GM23248 (cell line): ENCODE data around the gene NFATC2. TPM values are rescaled to one million over a fixed set of nuclear protein-coding genes. Genes with fewer than 3 reads are reported as not detected.
"Not testable (repeated sequence)": the region's sequence is repeated elsewhere in the genome, so short reads cannot be mapped to it uniquely, and the experiment has no call there.

Experiments
- DNase-seq: peaks from one replicate; pipeline ENCODE4 v3.0.0-alpha.2; 2015
- H2AFZ ChIP-seq: fragments of 200-600 bp; sonication (generic); 2 replicates; pipeline ENCODE4 v1.6.1; 2016; ENCODE audit warnings: antibody characterized with exemption
- H3F3A ChIP-seq: fragments of 200-600 bp; sonication (generic); 2 replicates; pipeline ENCODE4 v1.6.1; 2016; ENCODE audit warnings: mild to moderate bottlenecking, antibody characterized with exemption, mixed run types; ENCODE audit not compliant: insufficient read depth
- H3K27ac ChIP-seq: fragments of 200-600 bp; sonication (generic); 2 replicates; pipeline ENCODE4 v1.5.1; 2016; ENCODE audit warnings: mild to moderate bottlenecking
- H3K27me3 ChIP-seq: fragments of 200-600 bp; sonication (generic); replicated peaks from 2 replicates; pipeline ENCODE4 v1.6.1; 2016; ENCODE audit warnings: mild to moderate bottlenecking; ENCODE audit not compliant: insufficient read depth
- H3K36me3 ChIP-seq: fragments of 200-600 bp; sonication (generic); 2 replicates; pipeline ENCODE4 v1.6.1; 2016; ENCODE audit warnings: low read depth, mild to moderate bottlenecking
- H3K4me1 ChIP-seq: fragments of 200-600 bp; sonication (generic); 2 replicates; pipeline ENCODE4 v1.6.1; 2016; ENCODE audit warnings: mild to moderate bottlenecking; ENCODE audit not compliant: insufficient read depth
- H3K4me2 ChIP-seq: fragments of 200-600 bp; sonication (generic); one replicate; pipeline ENCODE4 v1.6.1; 2016; ENCODE audit warnings: mild to moderate bottlenecking; ENCODE audit not compliant: unreplicated experiment
- H3K4me3 ChIP-seq: fragments of 200-600 bp; sonication (generic); 2 replicates; pipeline ENCODE4 v1.5.1; 2016; ENCODE audit warnings: mild to moderate bottlenecking
- H3K79me2 ChIP-seq: fragments of 200-600 bp; sonication (generic); 2 replicates; pipeline ENCODE4 v1.6.1; 2016; ENCODE audit warnings: mild to moderate bottlenecking; ENCODE audit not compliant: insufficient read depth
- H3K9ac ChIP-seq: fragments of 200-600 bp; sonication (generic); 2 replicates; pipeline ENCODE4 v1.6.1; 2016; ENCODE audit warnings: mild to moderate bottlenecking
- H3K9me2 ChIP-seq: fragments of 200-600 bp; sonication (generic); 2 replicates; pipeline ENCODE4 v1.6.1; 2016; ENCODE audit warnings: mixed run types, mild to moderate bottlenecking, moderate library complexity; ENCODE audit not compliant: insufficient read depth
- H3K9me3 ChIP-seq: fragments of 200-600 bp; sonication (generic); one replicate; pipeline ENCODE4 v1.6.1; 2017; ENCODE audit warnings: low read depth
- H4K20me1 ChIP-seq: fragments of 200-600 bp; sonication (generic); 2 replicates; pipeline ENCODE4 v1.6.0; 2016; ENCODE audit not compliant: insufficient read depth
- EZH2 ChIP-seq: fragments of 200-600 bp; sonication (generic); IDR thresholded peaks from 2 replicates; pipeline ENCODE4 v1.6.1; 2018; ENCODE audit warnings: antibody characterized with exemption, mild to moderate bottlenecking; ENCODE audit not compliant: insufficient read depth, poor library complexity, severe bottlenecking
- EZH2phosphoT487 ChIP-seq: fragments of 200-600 bp; sonication (generic); IDR thresholded peaks from 2 replicates; pipeline ENCODE4 v1.6.1; 2018; ENCODE audit warnings: antibody characterized with exemption, moderate library complexity, mild to moderate bottlenecking, low read depth; ENCODE audit not compliant: insufficient read depth
- WGBS, 2 experiments: methylation state at CpG; one replicate each; pipeline ENCODE4 v1.1.6; 2015 to 2017; ENCODE audit warnings: low lambda C conversion rate in 2 of 2, low coverage in 1 of 2; ENCODE audit errors: missing lambda C conversion rate in 2 of 2; 5-methylcytosine and 5-hydroxymethylcytosine counted together
- in situ Hi-C: fragments of 300-500 bp; cut with MboI; formaldehyde crosslinking; loops from 2 replicates; pipeline ENCODE4 v1.15.0; 2020
- polyA plus RNA-seq: library from polyadenylated mRNA; unstranded; fragments of >200 nt; fragmentation: Nextera tagmentation; extraction: Ambion mirVana; gene quantifications from 2 replicates; pipeline ENCODE4 v1.2.1, GENCODE V29; 2016
- total RNA-seq: library from RNA; depleted of rRNA; stranded (reverse); fragments of >200 nt; shearing (Covaris generic); gene quantifications from 2 replicates; pipeline ENCODE4 v1.2.3, GENCODE V29; 2014

The NFATC2 gene
- total and polyA plus RNA-seq, 2 experiments from 2014 or later: 0.11 to 0.14 TPM

DNA sequence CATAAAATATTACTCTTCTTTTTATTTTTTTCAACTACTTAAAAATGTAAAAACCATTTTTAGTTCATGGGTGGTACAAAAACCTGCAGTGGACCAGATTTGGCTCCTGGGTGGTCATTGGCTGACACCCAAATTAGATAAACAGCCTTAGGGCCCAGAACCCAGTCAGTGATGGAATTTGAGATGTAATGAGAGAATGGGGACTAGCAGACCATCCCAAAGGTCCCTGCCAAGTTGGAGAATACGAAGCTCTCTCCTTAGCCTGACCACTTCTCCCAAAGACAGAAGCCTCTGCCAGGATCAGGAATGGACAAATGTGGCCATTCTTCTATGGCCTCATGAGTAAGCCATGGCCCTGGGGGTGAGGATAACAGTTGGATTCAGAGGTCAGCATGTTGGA is 194.7 kb downstream of the NFATC2 start:
- H3K36me3 ChIP-seq: no peaks in the 10 kb centered on the region
- 91 to 94% methylated on average over 1 of the region's 1 CpG for WGBS, 2 experiments
- no peak overlapping the region for H3K27ac ChIP-seq
- no peak for DNase-seq
- in situ Hi-C loops: no loop called here
- no peaks in the 10 kb centered on the region for H3K27me3 ChIP-seq
- H3K79me2 ChIP-seq: no peaks in the 10 kb centered on the region
- no peaks in the 10 kb centered on the region for H4K20me1 ChIP-seq
- H3K9ac ChIP-seq: no peak overlapping the region
- no peak overlapping the region for H3K4me3 ChIP-seq
- peaks cover 40% of the 10 kb centered on the region for H3K4me1 ChIP-seq
- H3F3A ChIP-seq: peaks cover 50% of the 10 kb centered on the region
- H3K9me2 ChIP-seq: no peaks in the 10 kb centered on the region
- no peak overlapping the region for H3K4me2 ChIP-seq
- H2AFZ ChIP-seq: no peak overlapping the region
- no peak for TF ChIP-seq EZH2
- TF ChIP-seq EZH2phosphoT487: no peak
- H3K9me3 ChIP-seq: no peaks in the 10 kb centered on the region

DNA sequence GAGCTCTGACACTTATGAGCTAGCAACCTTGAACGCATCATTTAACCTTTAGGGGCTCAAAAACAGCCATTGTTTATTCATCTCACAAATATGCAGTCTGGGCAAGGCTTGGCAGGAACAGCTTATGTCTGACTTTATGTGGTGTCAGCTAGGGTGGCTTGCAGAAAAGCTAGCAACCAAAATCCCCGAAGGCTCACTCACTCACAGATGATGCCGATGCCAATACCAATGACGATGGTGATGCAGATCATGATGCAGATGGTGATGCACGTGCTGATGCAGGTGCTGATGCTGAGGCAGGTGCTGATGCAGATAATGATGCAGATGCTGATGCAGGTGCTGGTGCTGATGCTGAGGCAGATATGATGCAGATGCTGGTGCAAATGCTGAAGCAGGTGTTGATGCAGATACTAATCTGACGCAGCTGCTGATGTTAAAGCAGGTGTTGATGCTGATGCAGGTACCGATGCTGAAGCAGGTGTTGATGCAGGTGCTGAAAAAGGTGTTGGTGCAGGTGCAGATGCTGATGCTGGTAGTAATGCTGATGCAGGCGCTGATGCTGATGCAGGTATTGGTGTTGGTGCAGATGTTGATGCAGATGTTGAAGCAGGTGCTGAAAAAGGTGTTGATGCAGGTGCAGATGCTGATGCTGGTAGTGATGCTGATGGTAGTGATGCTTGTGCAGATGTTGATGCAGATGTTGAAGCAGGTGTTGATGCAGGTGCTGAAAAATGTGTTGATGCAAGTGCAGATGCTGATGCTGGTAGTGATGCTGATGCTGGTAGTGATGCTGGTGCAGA is 195.6 kb downstream of the NFATC2 start:
- in situ Hi-C loops: no loop called here
- Histone ChIP-seq H3K79me2 (no peaks in the 10 kb centered on the region), H3K36me3 (no peaks in the 10 kb centered on the region), H3K27ac (peak overlapping the region; percentile 83), H3K4me1 (peaks cover 38% of the 10 kb centered on the region), H3K9me3 (no peaks in the 10 kb centered on the region), H3K9me2 (no peaks in the 10 kb centered on the region), H3K27me3 (no peaks in the 10 kb centered on the region), H4K20me1 (no peaks in the 10 kb centered on the region), H2AFZ (no peak overlapping the region), H3K4me2 (peak overlapping the region; percentile 2), H3K9ac (peak overlapping the region; percentile 56), H3K4me3 (no peak overlapping the region), H3F3A (peaks cover 46% of the 10 kb centered on the region)
- TF ChIP-seq EZH2 (no peak), EZH2phosphoT487 (no peak)
- DNase-seq: peak; percentile 85
- 42 to 50% methylated on average over 8 of the region's 8 CpGs for WGBS, 2 experiments

DNA sequence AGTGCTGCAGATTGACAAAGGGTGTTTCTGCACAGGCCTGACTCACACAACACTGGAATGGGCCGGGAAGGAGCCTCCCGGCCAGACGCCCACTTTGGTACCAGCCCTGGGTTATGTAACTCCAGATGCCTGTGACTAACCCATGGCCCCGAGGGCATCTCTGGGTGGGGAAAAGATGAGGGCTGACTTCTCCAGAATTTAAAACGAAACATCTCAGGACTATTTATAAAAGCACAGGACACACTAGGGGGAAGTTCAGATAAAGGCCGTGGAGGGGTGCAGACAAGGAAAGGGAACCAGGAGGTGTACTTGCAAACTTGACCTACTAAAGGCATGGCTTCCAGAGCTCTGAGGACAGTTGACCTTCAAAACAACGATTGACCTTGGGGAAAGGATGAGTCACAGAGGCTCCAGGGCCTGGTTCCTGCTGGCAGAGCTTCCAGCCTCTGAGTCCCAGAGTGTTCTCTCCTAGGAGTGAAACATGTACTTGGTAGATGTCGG is 196.9 kb downstream of the NFATC2 start:
- DNase-seq: peak; percentile 94
- in situ Hi-C loops: no loop called here
- H4K20me1 ChIP-seq: no peaks in the 10 kb centered on the region
- no peak for TF ChIP-seq EZH2phosphoT487
- TF ChIP-seq EZH2: no peak
- 9 to 13% methylated on average over 8 of the region's 8 CpGs for WGBS, 2 experiments
- no peaks in the 10 kb centered on the region for H3K79me2 ChIP-seq
- no peaks in the 10 kb centered on the region for H3K9me3 ChIP-seq
- H3K27ac ChIP-seq: peak overlapping the region; percentile 83
- no peaks in the 10 kb centered on the region for H3K9me2 ChIP-seq
- peak overlapping the region; percentile 56 for H3K9ac ChIP-seq
- H3K4me1 ChIP-seq: peaks cover 26% of the 10 kb centered on the region
- H3K4me2 ChIP-seq: peak overlapping the region; percentile 2
- no peak overlapping the region for H3K4me3 ChIP-seq
- peaks cover 40% of the 10 kb centered on the region for H3F3A ChIP-seq
- H3K36me3 ChIP-seq: no peaks in the 10 kb centered on the region
- H3K27me3 ChIP-seq: no peaks in the 10 kb centered on the region
- no peak overlapping the region for H2AFZ ChIP-seq

DNA sequence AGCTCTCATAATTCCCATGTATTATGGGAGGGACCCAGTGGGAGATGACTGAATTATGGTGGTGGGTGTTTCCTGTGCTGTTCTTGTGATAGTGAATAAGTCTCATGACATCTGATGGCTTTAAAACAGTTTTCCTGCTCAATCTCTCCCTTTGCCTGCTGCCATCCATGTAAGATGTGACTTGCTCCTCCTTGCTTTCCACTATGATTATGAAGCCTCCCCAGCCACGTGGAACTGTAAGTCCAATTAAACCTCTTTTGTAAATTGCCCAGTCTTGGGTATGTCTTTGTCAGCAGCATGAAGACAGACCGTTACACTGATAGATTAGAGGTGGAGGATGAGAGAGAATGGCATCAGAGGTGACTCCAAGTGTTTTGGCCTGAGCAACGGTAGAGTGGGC is 198.7 kb downstream of the NFATC2 start:
- H2AFZ ChIP-seq, H3K36me3 ChIP-seq, DNase-seq, H3K9me3 ChIP-seq, H3K27ac ChIP-seq, H3K9me2 ChIP-seq, H3K4me3 ChIP-seq, H3K27me3 ChIP-seq, H3K4me2 ChIP-seq, H3K9ac ChIP-seq, in situ Hi-C loops, H4K20me1 ChIP-seq, H3K79me2 ChIP-seq: not testable (repeated sequence)
- H3K4me1 ChIP-seq: peaks cover 22% of the 10 kb centered on the region
- WGBS, 2 experiments: 60 to 66% methylated on average over 3 of the region's 3 CpGs
- H3F3A ChIP-seq: peaks cover 44% of the 10 kb centered on the region
